HG03521 (cell line): Measurements from ENCODE around the gene APOL4.
"Not testable (repeated sequence)": the region's sequence is repeated elsewhere in the genome, so short reads cannot be mapped to it uniquely, and the experiment has no call there.

Experiments
- ATAC-seq: cut with Tn5 transposase; IDR thresholded peaks from one replicate; pipeline ENCODE4 v1.9.1; 2021; ENCODE audit warnings: mild to moderate bottlenecking, moderate library complexity; ENCODE audit not compliant: unreplicated experiment

APOL4 gene

DNA sequence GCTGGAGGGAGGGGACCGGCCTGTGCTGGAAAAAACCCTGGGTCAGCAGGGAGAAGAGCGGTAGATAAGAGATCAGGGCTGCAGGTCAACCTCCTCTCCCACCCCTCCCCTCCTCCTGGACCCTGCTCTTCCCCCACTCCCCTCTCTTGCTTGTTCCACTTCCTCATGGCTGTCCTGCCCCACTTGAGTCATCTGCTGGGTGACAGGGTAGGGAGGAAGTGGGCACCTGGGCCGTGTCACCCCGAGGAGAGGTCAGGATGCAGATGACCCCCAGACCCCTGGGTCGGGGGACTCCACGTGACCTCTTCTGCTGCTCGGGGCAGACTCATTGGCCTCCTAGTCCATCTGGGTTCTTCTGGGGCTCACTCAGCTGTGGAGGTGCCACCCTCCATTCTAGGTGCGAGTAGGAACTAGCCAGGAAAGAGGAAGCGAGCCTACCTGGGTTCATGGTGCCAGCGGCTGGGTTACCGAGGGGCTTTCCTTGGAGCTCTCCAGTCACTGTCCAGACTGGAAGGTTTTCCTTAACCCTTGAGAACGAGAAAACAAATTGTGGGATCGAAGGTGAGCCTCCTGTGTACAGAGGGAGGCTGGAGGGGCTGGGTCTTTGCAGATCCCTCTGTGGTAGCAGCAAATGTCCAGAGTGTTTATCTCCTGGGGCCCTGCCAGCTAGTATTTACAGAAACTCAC lies 31.2 kb upstream of the APOL4 start:
- no peak for ATAC-seq

GRCh38 chr22:36231051-36231450 lies 29.4 kb upstream of the APOL4 start:
- ATAC-seq: not testable (repeated sequence)

- ATAC-seq: not testable (repeated sequence)
Measured at GRCh38 chr22:36229649-36230048, 28.0 kb upstream of the APOL4 start.

- ATAC-seq: no peak
Measured at GRCh38 chr22:36228944-36229343, 27.3 kb upstream of the APOL4 start.

GRCh38 chr22:36228369-36228768 lies 26.8 kb upstream of the APOL4 start:
- not testable (repeated sequence) for ATAC-seq

DNA sequence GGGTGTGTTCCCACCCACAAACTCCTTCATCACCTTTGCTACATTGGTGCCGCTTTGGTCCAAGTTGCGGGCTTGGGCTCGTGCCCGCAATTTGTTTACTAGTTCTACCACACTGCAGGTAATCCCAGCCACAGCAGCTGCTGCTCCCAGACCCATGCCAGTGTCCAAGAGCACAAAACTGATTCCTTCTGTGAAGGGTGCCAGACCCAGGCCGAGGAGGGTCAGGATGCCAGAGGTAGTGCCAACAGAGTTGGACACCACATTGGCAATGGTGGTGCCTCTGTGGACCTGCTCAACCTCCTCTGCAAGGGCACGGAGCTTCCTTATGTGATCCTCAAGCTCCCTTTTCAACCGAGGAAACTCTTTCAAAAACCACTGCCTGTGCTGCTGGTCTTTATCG lies 26.2 kb upstream of the APOL4 start:
- ATAC-seq: no peak

DNA sequence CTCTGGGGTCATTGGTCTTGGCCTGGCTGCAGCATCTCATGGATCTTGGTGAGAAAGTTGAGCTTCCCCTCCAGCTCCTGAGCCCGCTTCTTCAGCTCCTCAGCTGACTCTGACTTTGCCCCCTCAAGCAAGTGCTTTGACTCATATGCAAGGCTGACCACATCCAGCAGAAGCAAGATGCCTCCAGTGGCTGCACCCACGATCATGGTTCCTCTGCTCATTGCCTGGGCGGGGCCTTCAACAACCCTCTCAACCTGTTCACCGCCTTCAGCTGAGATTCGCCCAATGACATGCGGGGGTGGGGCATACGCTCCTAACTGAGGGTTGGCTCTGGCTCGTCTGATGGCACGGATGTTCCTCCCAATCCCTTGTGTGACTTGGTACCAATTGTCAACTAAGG lies 25.8 kb upstream of the APOL4 start:
- no peak for ATAC-seq

- ATAC-seq: no peak
Measured at GRCh38 chr22:36226189-36226588, 24.6 kb upstream of the APOL4 start.

DNA sequence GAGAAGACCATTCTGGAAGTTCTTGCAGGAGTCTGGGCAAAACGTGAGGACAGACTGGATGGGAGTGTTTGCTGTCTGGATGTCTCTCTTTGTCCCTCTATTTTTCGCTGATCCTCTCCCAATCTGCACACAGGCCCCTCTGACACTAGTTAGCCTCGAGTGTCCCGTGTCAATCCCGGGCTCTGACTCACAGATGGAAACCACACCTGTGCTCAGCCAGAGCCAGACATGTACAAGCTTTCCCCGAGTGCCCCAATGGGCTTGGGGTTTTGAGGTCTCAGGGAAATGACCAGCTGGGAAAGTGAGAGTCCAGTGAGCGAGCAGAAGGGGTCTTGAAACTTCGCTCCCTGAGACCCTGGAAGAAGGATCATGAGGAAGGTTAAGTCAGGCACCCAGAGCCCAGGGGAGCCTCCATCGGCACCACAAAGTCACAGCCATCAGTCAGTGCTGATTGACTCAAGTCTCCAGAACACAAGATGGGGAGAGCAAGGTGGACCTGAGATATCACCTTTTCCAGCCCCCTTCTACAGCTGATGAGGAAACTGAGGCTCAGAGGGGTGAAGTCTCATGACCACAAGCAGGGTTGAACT lies 23.8 kb upstream of the APOL4 start:
- ATAC-seq: no peak

- ATAC-seq: no peak
Measured at GRCh38 chr22:36224245-36224644, 22.6 kb upstream of the APOL4 start.

GRCh38 chr22:36223504-36223903 lies 21.9 kb upstream of the APOL4 start:
- ATAC-seq: no peak

DNA sequence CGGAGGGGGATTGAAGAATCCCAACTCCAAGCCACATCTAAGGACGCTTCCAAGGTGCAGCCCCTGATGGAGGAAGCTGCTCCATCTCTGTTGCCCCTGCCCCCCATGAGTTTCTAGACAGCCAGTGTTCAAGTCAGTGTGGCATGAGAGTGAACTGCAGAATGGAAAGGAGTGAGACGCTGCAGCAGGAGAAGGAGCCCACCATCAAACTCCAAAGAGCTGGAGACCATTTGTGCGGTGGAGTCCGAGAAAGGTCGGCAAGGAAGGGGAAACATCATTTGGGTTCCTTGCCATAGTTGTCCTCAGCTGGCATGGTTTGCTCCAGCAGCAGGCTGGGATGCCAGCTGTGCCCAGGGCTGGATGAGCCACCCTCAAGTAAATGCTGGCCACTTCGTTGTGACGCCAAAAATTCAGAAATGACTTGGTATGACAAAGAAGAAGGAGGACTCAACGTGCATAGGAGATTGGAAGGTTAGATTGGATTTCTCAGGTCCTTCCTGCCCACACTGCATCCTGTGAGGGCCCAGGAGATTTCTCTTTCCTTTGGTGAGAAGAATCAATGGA lies 21.4 kb upstream of the APOL4 start:
- no peak for ATAC-seq

GRCh38 chr22:36221799-36222751 lies 20.5 kb upstream of the APOL4 start:
- no peak for ATAC-seq

- no peak for ATAC-seq
Measured at GRCh38 chr22:36220451-36220921, 18.9 kb upstream of the APOL4 start.

DNA sequence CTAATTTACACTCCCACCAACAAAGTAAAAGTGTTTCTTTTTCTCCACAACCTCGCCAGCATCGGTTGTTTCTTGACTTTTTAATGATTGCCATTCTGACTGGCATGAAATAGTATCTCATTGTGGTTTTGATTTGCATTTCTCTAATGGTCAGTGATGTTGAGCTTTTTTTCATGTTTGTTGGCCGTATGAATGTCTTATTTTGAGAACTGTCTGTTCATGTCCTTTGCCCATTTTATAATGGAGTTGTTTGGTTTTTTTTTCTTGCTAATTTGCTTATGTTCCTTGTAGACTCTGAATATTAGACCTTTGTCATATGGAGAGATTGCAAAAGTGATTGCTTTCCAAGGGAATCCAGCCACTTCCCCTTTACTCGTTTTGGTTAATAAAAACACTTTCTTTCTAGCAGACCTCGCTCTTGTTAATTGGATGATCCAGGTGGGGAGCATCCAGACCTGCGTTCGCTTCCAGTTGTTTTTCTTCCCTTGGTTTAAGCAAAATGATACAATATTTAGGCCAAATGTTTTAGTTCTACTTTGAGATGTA lies 17.1 kb upstream of the APOL4 start:
- no peak for ATAC-seq

GRCh38 chr22:36215981-36216380 lies 14.4 kb upstream of the APOL4 start:
- no peak for ATAC-seq

DNA sequence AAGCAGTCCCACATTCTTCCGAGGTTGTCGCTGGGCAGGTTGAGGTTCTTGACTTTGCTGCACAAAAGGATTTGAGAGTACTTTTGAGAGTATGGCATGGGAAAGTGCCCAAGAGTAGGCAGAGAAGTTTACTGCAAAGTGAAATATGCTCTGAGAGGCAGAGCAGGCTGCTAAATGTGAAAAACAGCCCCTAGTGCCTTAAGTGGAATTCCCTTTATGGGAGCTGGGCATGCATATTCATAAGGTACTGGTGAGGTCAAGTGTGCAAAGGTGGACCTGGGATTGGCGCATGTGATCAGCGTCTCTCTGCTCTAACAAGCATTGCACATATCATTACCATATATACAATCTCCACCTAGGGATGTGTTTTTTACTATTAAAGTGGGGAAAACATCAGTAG lies 12.0 kb upstream of the APOL4 start:
- ATAC-seq: no peak

GRCh38 chr22:36212901-36213300 lies 11.3 kb upstream of the APOL4 start:
- no peak for ATAC-seq

GRCh38 chr22:36211237-36211861 lies 9.7 kb upstream of the APOL4 start:
- ATAC-seq: no peak

DNA sequence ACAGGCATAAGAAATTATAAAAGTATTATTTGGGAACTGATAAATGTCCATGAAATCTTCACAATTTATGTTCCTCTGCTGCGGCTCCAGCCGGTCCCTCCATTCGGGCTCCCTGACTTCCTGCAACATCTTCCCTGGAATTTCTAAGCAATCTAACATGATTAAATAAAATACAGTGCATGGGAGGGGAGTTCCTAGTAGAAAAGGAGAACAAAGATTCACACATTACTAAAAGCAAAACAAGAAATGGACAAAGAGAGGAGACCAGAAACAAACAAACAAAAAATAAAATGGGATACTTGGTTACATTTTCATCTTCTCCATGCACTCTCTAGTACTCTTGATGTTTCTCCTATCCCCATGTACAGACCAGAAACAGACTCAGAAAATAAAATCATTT lies 8.6 kb upstream of the APOL4 start:
- ATAC-seq: no peak
